Esophagus muscularis mucosa (tissue), 4 donors: Measurements from ENCODE around the gene ANKS1B. TPM values are rescaled to one million over a fixed set of nuclear protein-coding genes. Genes with fewer than 3 reads are reported as not detected.

Experiments
- DNase-seq: peaks from one replicate; pipeline ENCODE4 v3.0.0-alpha.2; 2017; ENCODE audit errors: extremely low spot score
- H3K27ac ChIP-seq, 4 donors: fragments of 200-600 bp; sonication (generic); replicated peaks in 1 of 4; 1 replicate in 3 of 4; 2 replicates in 1 of 4; pipeline ENCODE4 v1.5.1; 2016 to 2019; ENCODE audit warnings: mild to moderate bottlenecking in 1 of 4
- H3K27me3 ChIP-seq, 4 donors: fragments of 200-600 bp; sonication (generic); one replicate each; pipeline versions ENCODE4 v1.5.1 to v1.6.0; 2016 to 2019
- H3K36me3 ChIP-seq, 4 donors: fragments of 200-600 bp; sonication (generic); one replicate each; pipeline ENCODE4 v1.5.1; 2016 to 2019
- H3K4me1 ChIP-seq, 4 donors: fragments of 200-600 bp; sonication (generic); one replicate each; pipeline ENCODE4 v1.5.1; 2016 to 2019
- H3K4me3 ChIP-seq, 4 donors: fragments of 200-600 bp; sonication (generic); 1 replicate in 2 of 4; 2 replicates in 2 of 4; pipeline ENCODE4 v1.5.1; 2016 to 2019; ENCODE audit warnings: mild to moderate bottlenecking in 4 of 4, moderate library complexity in 1 of 4
- H3K9me3 ChIP-seq, 4 donors: fragments of 200-600 bp; sonication (generic); 1 replicate in 3 of 4; 2 replicates in 1 of 4; pipeline ENCODE4 v1.5.1; 2016 to 2019
- CTCF ChIP-seq, 3 experiments: fragments of 200-600 bp in 2 of 3; fragments of 450-650 bp in 1 of 3; sonication (generic) in 2 of 3; IDR thresholded peaks; one replicate each; pipeline ENCODE4 v1.5.1; 2017 to 2019; ENCODE audit warnings: antibody characterized with exemption in 3 of 3, mild to moderate bottlenecking in 2 of 3, moderate library complexity in 1 of 3
- EP300 ChIP-seq: sonication (generic); formaldehyde crosslinking; IDR thresholded peaks from one replicate; pipeline ENCODE4 v1.6.1; 2017; ENCODE audit warnings: antibody characterized with exemption
- POLR2A ChIP-seq: fragments of 450-650 bp; IDR thresholded peaks from one replicate; pipeline ENCODE4 v1.6.1; 2017; ENCODE audit warnings: antibody characterized with exemption, moderate library complexity, mild to moderate bottlenecking, low read depth
- POLR2AphosphoS5 ChIP-seq, 2 donors: sonication (generic); formaldehyde crosslinking; IDR thresholded peaks; one replicate each; pipeline ENCODE4 v1.6.1; 2017; ENCODE audit warnings: antibody characterized with exemption in 2 of 2
- WGBS: methylation state at CpG from one replicate; pipeline ENCODE4 v1.1.5; 2018; 5-methylcytosine and 5-hydroxymethylcytosine counted together
- intact Hi-C: fragments of 100-400 bp; cut with DNase I; formaldehyde crosslinking; loops from one replicate; pipeline ENCODE4 v1.15.1; 2023
- total RNA-seq, 4 donors: library from RNA; depleted of rRNA; stranded (reverse); fragments of >200 nt; gene quantifications; one replicate each; pipeline versions ENCODE4 v1.1.0 to v1.2.1, GENCODE V29; 2016

The ANKS1B gene
- total RNA-seq, 4 donors from 2014 or later = 20.4 to 28.7 (median 21.6) TPM

DNA sequence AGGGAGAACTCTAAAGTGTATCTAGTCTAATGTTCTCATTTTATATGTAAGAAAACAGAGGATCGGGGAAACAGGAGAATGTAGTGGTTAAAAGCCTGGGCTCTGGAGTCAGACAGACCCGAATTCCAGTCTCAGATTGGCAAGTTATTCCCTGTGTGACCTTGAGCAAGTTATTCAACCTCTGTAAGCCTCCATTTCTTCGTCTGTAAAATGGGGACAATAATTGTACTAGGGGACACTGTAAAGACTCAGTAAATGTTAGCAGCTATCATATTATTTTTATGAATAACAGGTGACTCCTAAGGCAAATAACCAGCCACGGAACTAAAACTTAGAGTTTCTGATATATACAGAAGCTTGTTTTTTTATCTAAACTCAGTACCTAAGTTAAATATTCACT, 1187.5 kb downstream of the ANKS1B start:
- Histone ChIP-seq H3K27me3 (no peaks in the 10 kb centered on the region), H3K36me3 (no peaks in the 10 kb centered on the region), H3K4me3 (no peak overlapping the region), H3K27ac (no peak overlapping the region), H3K9me3 (no peaks in the 10 kb centered on the region), H3K4me1 (no peaks in the 10 kb centered on the region)
- intact Hi-C loops = no loop called here
- 93% methylated on average over 4 of the region's 4 CpGs for WGBS
- no peak for DNase-seq
- TF ChIP-seq POLR2AphosphoS5 (IDR thresholded peaks at IDR 0.05) = no peak
- TF ChIP-seq EP300 = no peak
- no peak for TF ChIP-seq POLR2A
- TF ChIP-seq CTCF (IDR thresholded peaks at IDR 0.05) = no peak

DNA sequence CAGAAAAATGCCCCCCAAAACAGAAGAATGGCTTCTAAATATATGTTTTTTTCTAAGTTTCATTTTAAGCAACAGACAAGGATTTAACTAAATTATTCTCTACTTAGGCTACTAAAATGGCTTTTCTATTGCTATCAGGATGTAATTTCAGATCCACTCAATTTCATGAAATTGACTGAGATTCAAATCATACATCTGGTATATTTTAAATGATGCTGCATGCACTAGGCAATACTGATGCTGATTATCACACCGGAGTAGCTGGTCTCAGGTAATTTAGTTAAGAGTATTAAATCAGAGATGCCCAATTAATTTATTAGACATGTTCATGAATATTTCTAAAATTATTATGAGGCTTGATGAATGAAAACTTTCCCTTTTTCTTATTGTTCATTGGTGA, 1188.0 kb downstream of the ANKS1B start:
- Histone ChIP-seq H3K27ac (no peak overlapping the region), H3K4me3 (no peak overlapping the region), H3K36me3 (no peaks in the 10 kb centered on the region), H3K27me3 (no peaks in the 10 kb centered on the region), H3K4me1 (no peaks in the 10 kb centered on the region), H3K9me3 (no peaks in the 10 kb centered on the region)
- WGBS = 97% methylated on average over 1 of the region's 1 CpG
- intact Hi-C loops = no loop called here
- no peak for DNase-seq
- TF ChIP-seq POLR2A = no peak
- TF ChIP-seq EP300 = no peak
- TF ChIP-seq CTCF (IDR thresholded peaks at IDR 0.05) = no peak
- TF ChIP-seq POLR2AphosphoS5 (IDR thresholded peaks at IDR 0.05) = no peak

- H3K9me3 ChIP-seq = no peaks in the 10 kb centered on the region
- no peaks in the 10 kb centered on the region for H3K27me3 ChIP-seq
- no peak overlapping the region for H3K27ac ChIP-seq
- TF ChIP-seq EP300 = no peak
- no peak for TF ChIP-seq POLR2AphosphoS5 (IDR thresholded peaks at IDR 0.05)
- TF ChIP-seq POLR2A = no peak
- TF ChIP-seq CTCF (IDR thresholded peaks at IDR 0.05) = no peak
- no peak for DNase-seq
- H3K4me1 ChIP-seq = no peaks in the 10 kb centered on the region
- intact Hi-C loops = no loop called here
- no peak overlapping the region for H3K4me3 ChIP-seq
- WGBS = 62% methylated on average over 2 of the region's 2 CpGs
- no peaks in the 10 kb centered on the region for H3K36me3 ChIP-seq
Measured at GRCh38 chr12:98793121-98793520, 1191.6 kb downstream of the ANKS1B start.

- TF ChIP-seq CTCF (IDR thresholded peaks at IDR 0.05) = no peak
- TF ChIP-seq POLR2A = no peak
- no peak for TF ChIP-seq EP300
- no peak for TF ChIP-seq POLR2AphosphoS5 (IDR thresholded peaks at IDR 0.05)
- Histone ChIP-seq H3K4me1 (no peaks in the 10 kb centered on the region), H3K27ac (no peak overlapping the region), H3K9me3 (no peaks in the 10 kb centered on the region), H3K36me3 (no peaks in the 10 kb centered on the region), H3K27me3 (no peaks in the 10 kb centered on the region), H3K4me3 (no peak overlapping the region)
- no peak for DNase-seq
- intact Hi-C loops = no loop called here
- 94% methylated on average over 3 of the region's 3 CpGs for WGBS
Measured at GRCh38 chr12:98791406-98791805, 1193.3 kb downstream of the ANKS1B start.

- Histone ChIP-seq H3K36me3 (no peaks in the 10 kb centered on the region), H3K9me3 (no peaks in the 10 kb centered on the region), H3K4me3 (no peak overlapping the region), H3K27me3 (no peaks in the 10 kb centered on the region), H3K27ac (no peak overlapping the region), H3K4me1 (no peaks in the 10 kb centered on the region)
- 94% methylated on average over 2 of the region's 5 CpGs for WGBS
- TF ChIP-seq EP300 (no peak), POLR2AphosphoS5 (IDR thresholded peaks at IDR 0.05) (no peak), CTCF (IDR thresholded peaks at IDR 0.05) (no peak), POLR2A (no peak)
- intact Hi-C loops = no loop called here
- DNase-seq = no peak
Measured at GRCh38 chr12:98788396-98788795, 1196.3 kb downstream of the ANKS1B start.
